Limb (tissue), 2 donors: ENCODE measurements around the gene COA8.
A peak's percentile ranks its signal among the peaks of the same experiment; 100 is the strongest.

Source experiments
- DNase-seq, 2 donors: peaks; one replicate each; pipeline ENCODE4 v3.0.0-alpha.2; 2016; ENCODE audit errors: extremely low spot score in 2 of 2

Gene COA8

DNA sequence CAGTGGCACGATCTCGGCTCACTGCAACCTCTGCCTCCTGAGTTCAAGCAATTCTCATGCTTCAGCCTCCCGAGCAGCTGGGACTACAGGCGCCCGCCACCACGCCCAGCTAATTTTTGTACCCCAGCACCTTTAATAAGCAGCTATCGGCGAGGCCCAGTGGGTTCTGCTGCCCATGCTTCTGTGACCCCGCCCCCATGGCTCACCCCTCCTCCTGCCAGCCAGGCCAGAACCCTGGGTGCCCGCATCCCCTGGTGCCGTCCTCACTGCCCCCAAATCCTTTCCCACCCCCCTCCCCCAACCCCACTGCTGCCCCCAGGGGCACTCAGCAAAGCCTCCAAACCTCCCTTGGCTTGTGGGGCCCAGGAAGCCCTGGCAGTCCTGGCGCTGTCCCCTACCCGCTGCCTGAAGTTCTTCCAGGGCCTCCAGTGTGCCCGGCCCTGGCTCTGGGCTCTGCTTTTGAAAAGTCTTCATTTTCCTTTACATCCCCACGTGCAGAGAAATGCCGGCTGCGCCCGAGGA lies 14.8 kb upstream of the COA8 start:
- no peak for DNase-seq

DNA sequence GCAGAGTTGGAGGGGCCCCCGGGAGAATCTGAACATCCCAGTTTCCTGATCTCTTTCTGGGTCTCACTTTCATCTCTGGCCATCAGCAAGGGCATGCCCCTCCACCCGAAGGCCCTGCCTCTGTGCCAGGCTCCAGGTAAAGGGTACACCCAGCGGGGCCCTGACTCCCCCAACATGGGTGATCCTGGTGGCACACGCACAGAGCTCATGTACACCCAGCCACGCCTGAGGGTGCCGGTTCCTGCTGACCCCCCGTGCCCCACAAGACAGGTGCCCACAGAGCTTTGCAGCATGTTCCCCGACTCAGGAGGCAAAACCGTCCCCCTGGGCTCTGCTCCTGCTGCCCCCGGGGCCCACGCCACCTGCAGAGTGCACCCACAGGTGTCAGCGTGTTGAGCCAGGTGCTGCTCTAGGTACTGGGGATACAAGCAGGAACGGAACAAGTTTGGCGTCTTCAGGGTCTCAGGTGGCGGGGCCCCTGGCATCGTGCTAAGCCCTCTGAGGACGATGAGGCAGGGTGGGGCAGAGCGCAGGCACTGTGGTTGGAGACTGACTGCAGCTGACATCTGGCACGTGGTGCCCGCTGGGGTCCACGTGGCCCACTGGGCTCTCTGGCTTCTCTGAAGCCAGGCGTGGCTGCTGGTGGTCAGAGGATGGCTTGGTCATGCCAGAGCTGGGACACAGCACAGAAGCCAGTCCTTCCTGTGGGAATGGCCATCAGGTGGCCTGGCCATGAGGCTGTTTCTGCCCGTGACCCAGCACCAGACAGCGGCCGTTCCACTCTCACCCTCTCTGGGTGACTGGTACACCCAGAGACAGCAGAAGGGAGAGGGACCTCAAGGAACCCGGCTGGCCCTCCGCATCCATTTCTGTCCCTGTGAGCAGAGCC lies 14.1 kb upstream of the COA8 start:
- DNase-seq: no peak

DNA sequence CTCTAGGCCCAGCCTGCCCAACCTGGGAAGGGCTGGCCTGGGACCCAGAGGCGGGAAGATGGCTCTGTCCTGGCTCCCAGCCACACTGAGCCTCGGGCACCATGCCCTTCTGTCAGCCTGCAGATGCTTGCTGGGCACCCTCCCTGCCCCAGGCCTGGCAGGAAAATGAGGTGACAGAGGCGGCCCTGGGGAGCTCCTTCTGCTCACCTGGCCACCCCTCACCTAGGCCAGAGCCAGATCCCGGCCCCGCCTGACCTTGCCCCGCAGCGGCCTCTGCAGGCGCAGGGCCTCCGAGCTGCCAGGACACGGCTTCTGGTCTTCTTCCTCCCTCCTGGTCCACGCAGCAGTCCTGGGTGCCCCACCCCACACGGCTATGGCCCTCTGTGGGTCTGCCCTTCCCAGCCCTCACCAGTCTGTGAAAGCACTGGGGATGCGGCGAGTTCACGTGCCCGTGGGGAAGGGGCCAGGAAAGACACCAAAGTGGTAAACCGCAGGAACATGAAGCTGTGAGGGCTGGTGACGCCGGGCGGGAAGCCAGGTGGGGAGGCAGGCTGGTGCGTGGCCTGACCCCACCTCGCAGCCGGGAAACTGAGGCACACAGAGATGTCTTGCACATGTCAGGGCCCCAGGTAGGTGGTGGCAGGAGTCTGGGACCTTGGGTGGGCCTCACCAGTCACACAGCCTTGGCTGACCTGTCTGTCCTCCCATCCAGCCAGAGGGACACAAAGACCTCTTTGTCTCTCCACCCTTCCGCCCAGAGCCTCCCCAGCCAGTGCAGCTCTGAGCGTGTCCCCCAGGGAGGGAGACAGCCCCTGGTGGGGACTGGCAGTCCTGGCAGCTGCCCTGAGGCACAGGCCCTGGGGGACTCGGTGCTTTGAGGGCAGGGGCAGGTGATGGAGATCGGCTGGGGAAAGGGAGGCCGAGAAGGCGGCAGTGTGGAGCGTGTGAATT lies 13.1 kb upstream of the COA8 start:
- DNase-seq: peak in 1 of 2 donors; percentile 34

DNA sequence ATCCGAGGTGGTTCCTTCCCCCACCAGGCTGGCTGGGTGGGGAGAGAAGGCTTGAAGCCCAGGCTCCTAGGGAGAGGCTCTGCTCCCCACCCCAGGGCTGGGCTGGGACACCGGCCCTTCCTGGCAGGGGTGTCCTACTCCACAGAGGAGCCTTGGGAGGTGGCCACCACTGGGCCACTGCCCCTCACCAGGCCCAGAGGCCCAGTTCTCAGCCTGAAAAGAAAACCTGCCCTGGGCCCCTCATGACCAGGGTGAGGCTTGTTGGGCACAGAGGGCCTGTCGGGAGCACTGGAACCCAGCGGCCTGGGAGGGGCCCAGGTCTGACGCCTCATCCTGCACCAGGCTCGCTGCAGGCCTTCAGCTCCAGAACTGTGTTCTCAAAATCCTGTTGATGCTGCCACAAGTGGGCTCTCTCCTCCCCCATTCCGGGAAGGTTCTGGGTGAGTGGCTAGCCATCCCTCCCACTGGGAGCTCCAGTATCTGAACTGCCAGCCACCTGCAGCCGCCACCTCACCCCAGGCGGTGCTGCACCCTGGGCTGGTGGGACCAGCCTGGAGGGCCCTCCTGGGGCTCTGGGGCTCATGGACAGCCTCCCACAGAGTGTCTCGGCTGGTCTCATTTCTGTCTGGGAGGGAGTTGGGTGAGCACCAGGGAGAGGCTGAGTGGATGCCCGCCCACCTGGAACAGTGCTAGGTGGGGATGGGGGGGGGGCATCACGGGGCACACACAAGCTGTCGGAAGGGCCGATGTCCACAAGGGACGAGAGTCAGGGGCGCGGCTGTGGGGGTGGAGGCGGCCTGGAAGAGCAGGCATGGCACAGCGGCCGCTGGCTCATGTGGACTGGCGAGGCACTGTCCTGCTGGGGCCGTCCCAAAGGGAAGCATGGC lies 12.1 kb upstream of the COA8 start:
- no peak for DNase-seq

DNA sequence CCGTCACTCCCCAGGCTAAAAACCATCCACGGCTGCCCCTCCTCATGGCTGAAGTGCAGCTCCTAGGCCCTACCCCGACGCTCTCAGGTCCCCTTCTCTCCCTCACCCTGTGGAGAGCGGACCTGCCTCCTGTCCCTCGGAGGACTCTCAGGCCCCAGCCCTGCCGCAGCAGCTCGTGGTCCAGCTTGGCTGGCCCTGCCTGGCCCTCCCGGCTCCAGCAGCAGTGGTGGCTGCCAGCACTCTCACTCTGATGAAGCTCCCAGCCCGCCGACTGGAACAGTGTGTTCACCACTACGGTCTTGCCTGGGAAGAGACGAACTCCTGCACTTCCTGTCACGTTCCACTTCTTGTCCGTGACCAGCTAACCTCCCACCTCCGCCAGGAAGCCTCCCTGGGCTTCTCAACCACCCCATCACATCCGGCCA lies 11.4 kb upstream of the COA8 start:
- no peak for DNase-seq

DNA sequence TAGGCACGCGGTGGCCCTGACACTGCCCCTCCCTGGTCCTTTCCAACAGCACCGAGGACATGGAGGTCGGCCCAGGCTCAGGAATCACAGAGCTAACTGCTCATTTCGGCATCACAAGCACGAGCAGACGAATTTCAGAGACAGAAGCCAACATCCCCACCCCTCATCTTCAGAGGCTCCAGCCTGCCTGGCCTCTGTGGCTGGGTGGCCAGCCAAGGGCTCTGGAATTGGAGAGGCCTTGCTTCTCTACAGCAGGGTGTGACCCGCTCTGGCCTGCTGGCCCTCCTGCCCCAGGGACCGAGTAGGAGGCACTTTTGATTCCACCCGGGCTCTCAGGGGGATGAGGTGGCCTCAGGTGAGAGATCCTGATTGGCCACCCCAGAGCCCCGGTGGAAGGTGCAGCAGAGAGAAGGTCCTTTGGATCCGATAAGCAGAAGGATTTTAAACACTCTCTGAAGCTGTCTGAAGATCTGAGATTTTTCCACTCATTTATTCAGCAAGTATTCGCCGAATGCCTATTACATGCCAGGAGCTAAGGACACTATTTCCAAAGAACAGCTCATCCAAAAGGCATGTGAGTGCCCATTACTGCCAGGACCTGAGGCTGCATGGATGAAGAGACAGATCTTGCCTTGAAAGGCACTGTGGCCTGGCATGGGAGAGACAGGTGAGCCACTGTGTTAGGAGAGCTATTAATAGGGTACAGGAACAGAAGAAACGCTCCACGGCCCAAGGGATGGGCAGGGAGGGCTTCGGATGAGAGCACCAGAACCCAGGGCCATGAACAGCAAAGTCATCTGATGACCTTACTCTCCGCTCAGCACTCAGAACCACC lies 10.5 kb upstream of the COA8 start:
- no peak for DNase-seq

DNA sequence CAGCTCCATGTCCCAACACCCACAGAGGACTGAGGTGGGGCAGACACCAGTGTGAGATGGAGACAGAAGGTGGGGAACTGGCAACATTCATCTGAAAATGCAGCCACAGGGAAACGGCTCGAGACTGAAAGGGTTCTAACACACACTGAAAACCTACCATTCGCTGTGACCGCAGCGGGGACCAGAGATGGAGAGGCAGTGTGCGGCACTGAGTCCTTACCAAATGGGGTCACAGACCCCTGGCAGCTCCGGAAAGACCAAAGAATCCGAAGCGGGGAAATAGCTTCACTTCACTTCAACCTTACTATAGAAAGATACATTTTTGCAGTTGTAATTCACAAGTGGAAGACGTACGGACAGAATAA lies 9.9 kb upstream of the COA8 start:
- DNase-seq: no peak

DNA sequence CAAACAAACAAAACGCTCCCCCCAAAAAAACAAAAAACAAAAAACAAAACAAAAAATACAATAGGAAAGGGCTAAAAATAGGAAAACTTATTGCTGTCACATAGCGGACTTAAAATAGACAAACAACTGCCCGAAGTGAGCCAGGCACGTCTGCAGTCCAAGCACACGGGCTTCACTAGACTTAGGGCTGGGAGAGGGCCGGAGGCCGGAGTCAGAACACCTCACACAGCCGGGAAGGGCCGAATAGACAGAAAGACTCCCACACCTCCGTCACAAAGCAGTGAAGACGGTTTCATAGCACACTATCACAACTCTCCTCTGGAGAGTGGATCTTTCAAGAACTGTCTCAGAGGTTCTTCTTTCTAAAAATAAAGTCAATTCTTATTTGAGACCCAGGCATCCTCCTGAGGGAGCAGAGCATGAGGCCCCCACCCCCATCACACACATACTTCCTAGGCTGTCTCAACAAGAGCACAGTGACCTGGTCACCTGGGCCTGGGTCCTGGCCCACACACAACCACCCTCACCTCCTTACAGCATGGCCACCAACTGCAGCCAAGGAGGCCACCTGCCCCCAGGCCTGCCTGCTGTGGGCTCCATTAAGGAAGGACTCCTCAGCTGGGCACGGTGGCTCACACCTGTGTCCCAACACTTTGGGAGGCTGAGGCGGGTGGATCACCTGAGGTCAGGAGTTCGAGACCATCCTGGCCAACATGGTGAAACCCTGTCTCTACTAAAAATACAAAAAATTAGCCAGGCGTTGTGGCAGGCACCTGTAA lies 7.0 kb upstream of the COA8 start:
- DNase-seq: no peak

DNA sequence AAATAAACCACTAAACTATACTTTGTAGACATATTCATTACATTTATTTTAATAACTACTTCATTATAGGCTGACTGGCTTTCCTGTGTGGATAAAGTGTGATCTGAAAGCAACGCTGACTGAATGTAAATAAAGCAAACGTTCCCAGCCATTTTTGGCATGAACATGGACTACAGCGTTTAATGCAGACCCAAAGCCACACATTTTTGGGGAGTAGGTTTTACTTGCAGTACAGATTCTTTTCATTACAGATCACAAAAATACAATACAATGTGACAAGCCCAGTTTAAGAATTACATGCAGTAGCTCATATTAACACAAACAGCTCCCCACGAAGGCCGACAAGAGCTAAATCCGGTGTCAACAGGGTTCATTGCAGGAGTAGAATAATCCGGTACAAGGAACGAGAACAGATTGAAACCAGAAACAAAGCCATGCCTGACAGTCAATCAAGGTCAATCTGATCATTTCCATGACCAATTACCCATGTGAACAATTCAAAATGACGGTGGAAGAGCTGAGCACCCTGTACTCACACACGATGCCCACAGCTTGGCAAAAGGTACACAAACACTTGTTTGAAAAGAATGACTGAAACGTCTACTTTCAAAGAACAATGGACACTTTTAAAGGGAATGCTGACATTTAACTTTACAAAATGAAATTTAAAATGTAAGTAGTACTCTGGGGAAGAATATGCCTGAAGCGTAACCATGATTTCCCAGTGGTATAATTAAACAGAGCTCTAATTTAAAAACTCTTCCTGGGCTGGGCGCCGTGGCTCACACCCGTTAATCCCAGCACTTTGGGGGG lies 5.6 kb upstream of the COA8 start:
- DNase-seq: no peak

DNA sequence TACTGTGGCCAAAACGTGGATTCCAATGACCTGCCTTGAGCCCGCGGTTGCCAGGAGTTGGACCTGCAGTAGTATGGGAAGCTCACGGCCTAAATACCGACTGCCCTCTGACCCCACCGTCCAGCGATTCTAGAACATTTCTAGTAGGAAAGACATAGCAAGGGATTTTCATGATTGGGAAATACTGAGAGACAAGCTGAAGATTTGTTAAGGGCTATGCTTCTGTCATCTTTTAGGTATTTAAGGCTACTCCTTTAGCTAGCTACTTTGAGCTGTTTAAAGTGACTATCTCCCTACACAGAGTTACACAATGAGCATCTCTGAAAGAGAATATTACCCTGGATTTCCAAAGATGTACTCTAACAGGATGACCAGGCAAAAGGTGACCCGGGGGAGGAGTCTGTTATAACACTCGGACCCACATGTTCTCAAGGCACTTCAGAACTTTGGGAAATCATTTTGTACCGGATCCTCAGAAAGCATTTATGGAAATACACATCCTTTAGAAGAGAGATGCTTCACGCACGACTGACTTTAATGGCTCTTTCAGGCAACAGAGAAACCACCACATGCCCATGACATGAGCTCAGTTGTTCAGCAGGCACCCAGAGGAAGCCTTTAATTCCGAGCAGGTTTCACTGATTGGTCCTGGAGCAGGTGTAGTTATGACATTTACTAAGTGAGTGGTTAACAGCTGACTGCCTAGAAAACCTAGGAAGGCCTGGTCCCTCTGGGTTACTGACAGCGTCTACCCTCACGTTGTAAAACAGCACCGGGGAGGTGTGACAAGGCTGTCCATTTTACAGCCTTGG lies 4.5 kb upstream of the COA8 start:
- DNase-seq: no peak

DNA sequence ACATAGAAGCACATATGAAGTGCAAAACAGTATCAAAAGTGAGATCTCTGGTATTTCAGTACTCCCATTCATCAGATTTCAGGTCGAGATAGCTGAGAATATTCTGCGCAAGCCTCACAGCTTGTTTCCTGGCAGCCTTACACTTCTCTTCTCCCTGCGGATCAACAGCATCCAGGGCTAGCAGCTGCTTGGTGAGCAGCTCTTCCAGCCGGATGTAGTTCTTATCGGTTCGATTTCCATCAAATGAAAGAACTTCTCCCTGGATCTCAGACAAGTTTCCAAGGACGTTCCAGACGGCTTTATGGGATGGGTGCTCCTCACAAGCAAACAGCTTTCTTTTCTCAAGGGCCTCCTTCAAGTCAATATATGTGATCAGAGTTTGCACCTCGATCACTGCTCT lies 3.0 kb upstream of the COA8 start:
- no peak for DNase-seq

DNA sequence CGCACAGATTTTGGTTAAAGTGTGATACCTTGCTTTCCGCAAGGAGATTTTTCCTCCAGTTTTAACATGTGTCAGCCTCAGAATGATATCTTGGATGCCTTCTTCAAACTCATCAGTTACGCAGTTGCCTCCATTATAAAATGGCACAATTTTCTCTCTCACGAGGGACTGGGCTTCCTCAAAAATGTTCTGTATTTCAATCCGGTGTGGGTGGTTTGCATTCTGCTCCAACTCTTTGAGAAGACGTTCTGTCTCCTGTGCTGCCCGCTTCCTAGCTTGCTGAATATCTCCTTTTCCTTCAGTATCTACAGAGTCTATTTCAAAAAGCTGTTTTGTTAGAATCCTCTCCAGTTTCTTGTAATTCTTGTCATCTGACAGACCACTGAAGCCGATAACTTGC lies 2.1 kb upstream of the COA8 start:
- DNase-seq: no peak

DNA sequence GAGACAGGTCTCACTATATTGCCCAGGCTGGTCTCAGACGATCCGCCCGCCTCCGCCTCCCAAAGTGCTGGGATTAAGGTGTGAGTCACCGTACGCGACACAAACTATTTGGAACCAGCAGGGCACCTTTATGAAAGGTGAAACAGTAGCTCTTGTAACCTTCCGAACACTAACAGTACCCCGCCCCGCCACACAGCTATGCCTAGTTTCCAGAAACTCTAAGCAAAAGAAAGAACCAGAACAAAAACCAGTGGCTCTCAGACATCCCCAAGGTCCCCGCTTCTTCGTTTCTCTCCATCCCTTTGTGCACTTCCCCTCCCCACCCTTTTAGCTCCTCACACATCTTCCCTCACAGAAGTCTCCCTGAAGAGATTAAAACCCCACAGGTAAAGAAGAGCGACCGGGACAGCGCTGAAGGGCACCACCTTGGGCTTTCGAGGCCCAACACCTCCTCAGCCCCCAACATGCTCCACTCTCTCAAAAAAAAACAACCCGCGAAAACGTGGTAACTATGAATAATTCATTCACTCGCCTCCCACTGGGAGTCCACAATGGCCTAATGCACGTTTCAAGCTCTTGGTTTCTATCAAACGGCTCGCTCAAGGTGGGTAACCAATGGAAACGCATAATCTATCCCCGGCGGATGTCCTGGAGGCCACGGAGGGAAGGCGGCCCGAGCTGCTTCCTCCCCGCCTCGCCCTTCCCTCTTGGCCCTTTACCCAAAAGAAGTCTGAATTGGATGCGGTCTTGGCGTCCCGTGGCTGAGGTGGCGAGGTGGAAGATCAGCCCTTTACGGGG lies 1.2 kb upstream of the COA8 start:
- DNase-seq: no peak

DNA sequence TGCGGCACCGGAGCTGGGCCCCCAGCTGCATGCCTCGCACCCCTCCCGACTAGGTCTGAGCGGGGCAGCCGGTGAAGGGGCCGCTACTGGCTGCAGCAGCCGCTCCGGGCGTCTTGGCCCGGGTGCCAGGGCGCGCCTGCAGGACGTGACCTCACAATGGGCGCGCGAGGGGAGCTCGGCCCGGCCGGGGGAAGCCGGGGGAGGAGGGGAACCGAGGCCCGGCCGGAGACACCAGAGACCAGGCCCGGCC lies 656 bp upstream of the COA8 start:
- no peak for DNase-seq

DNA sequence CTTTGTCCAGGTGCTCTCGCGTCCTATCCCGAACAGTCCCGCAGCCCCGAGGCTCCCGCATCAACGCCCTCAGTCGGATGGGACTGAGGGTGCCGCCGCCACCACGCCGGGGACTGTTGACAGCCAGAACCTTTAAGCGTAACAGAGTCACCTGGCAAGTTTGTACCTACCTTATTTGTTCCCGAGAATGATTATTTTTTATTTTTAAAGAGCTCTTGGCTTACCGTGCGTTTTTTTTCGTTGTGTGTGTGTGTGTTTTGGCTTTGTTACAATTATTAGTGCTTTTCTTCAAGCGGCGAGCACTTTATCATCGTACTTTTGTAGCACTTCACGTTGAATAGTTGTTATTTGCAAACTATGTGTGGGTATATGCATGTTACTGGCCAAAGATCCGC lies 463 bp downstream of the COA8 start:
- DNase-seq: no peak

DNA sequence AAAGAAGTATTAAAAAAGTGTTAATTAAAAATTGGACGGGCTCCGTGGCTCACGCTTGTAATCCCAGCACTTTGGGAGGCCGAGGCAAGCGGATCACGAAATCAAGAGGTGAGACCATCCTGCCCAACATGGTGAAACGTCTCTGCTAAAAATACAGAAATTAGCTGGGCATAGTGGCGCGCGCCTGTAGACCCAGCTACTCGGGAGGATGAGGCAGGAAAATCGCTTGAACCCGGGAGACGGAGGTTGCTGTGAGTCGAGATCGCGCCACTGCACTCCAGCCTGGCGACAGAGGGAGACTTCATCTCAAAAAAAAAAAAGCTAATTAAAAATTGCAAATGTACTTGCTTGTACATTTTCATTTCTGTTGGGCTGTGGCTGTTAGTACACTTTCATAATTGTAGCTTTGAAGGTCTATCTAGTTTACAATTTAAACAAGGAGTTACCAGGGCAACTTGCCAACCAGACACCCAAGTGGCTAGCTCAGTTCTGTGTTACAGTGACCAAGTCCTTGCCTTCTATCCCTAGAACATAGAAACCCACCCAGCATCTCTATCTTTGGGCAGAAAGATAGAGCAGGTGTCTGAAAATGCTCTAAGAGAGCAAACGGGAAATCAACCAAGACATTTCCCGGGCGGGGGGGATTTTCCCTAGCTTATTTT lies 1.2 kb downstream of the COA8 start:
- DNase-seq: no peak

DNA sequence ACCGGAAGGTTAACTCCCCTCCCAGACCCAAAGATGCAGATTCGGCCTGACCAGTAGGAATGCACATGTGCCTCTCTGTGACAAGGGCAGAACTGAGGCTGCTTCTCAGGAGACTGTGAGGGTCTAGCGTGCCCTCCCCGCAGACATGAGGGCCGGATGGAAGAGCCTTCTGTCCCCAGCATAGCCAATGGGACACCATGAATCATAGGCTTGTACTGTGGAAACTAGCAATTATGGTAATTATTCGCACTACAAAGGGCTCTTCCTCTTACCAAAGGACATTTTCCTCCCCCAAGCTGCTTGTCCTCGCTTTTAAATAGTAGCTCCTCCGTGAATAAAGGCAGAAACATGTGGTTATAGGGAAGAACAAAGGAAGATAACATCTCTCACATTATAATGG lies 6.2 kb downstream of the COA8 start:
- DNase-seq: no peak
